ENCODE data around the gene PNPLA5. TPM values are rescaled to one million over a fixed set of nuclear protein-coding genes. Genes with fewer than 3 reads are reported as not detected.

Gene PNPLA5
- total RNA-seq, 2 donors from 2014 or later: not detected

GRCh38 chr22:43851058-43851978 lies 40.5 kb downstream of the PNPLA5 start:
- H3K36me3 ChIP-seq: no peaks in the 10 kb centered on the region
- no peak for TF ChIP-seq CTCF (IDR thresholded peaks at IDR 0.05)
- no peaks in the 10 kb centered on the region for H3K9me3 ChIP-seq
- no peak for DNase-seq (ENCODE audit: low spot score)
- ATAC-seq (ENCODE audit: insufficient number of reproducible peaks, low FRiP score, low read depth): no peak
- H3K27ac ChIP-seq: no peak overlapping the region
- H3K27me3 ChIP-seq (replicated peaks; ENCODE audit: insufficient read depth): no peaks in the 10 kb centered on the region
- H3K4me3 ChIP-seq: no peak overlapping the region
- no peaks in the 10 kb centered on the region for H3K4me1 ChIP-seq (ENCODE audit: control insufficient read depth in 1 of 2, low read depth in 2 of 2)

DNA sequence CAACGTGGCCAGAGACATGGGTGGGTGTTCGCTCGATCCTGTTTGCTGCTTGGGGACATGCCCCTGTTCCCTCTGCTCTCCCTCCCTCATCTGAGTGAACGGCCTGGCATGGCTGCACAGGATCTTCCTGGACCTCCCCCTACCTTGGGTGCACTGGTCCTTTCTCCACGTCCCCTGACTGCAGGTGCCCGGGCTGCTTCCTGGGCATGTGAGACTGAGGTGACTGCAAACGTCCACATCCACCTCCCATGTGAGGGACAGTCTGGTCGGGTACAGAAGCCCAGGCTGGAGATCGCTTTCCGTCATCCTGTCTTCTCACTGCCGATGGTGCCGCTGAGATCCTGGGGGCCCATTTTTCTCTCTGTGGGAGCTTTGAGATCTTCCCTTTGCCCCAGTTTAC lies 41.3 kb downstream of the PNPLA5 start:
- DNase-seq (ENCODE audit: low spot score) (no peak), ATAC-seq (ENCODE audit: insufficient number of reproducible peaks, low FRiP score, low read depth) (no peak)
- H3K9me3 ChIP-seq: no peaks in the 10 kb centered on the region
- H3K27ac ChIP-seq: no peak overlapping the region
- H3K36me3 ChIP-seq: no peaks in the 10 kb centered on the region
- TF ChIP-seq CTCF (IDR thresholded peaks at IDR 0.05): no peak
- no peaks in the 10 kb centered on the region for H3K4me1 ChIP-seq (ENCODE audit: control insufficient read depth in 1 of 2, low read depth in 2 of 2)
- H3K27me3 ChIP-seq (replicated peaks; ENCODE audit: insufficient read depth): no peaks in the 10 kb centered on the region
- H3K4me3 ChIP-seq: no peak overlapping the region

GRCh38 chr22:43849731-43850130 lies 42.1 kb downstream of the PNPLA5 start:
- no peaks in the 10 kb centered on the region for H3K36me3 ChIP-seq
- H3K27ac ChIP-seq: no peak overlapping the region
- no peak overlapping the region for H3K4me3 ChIP-seq
- no peaks in the 10 kb centered on the region for H3K4me1 ChIP-seq (ENCODE audit: control insufficient read depth in 1 of 2, low read depth in 2 of 2)
- DNase-seq (ENCODE audit: low spot score) (no peak), ATAC-seq (ENCODE audit: insufficient number of reproducible peaks, low FRiP score, low read depth) (no peak)
- H3K9me3 ChIP-seq: no peaks in the 10 kb centered on the region
- no peaks in the 10 kb centered on the region for H3K27me3 ChIP-seq (replicated peaks; ENCODE audit: insufficient read depth)
- no peak for TF ChIP-seq CTCF (IDR thresholded peaks at IDR 0.05)

DNA sequence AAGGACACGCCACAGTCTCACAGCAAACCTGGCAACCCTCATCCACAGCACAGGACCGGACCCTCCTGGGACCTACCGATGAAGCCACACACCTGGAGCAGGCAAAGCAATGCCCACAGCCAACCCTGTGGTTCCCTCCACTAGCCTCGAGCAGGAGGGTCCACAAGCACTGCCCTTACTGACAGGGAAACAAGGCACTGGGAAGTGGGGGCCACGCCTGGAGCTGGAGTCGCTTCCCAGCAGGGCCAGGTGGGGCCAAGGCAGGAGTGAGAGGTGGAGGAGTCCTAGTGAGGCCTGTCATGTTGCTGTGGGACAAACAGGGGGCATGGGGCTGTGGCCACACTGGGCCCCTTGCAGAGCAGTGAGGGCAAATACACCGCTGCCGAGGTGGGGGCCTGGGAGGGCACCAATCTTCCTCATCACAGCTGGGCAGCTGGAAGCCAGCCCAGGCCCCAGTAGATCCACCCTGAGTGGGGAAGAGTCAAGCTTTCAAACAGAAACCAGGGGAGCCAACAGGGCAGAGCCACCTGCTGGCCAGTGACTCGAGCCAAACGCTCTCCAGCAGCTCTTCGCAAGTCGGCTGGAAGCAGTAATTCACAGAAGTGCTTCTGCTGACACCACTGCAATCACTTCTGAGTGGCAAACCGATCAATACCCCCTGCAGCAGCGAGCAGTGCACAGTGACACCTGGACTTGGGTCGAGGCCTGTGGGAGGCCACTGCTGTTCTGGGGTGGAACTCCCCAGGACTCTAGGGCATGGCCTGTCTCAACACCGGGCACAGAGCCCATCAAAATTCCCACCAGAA lies 43.2 kb downstream of the PNPLA5 start:
- no peak for ATAC-seq (ENCODE audit: insufficient number of reproducible peaks, low FRiP score, low read depth)
- Histone ChIP-seq H3K36me3 (no peaks in the 10 kb centered on the region), H3K4me1 (ENCODE audit: control insufficient read depth in 1 of 2, low read depth in 2 of 2) (no peaks in the 10 kb centered on the region), H3K9me3 (no peaks in the 10 kb centered on the region), H3K27me3 (replicated peaks; ENCODE audit: insufficient read depth) (no peaks in the 10 kb centered on the region), H3K27ac (no peak overlapping the region), H3K4me3 (no peak overlapping the region)
- no peak for TF ChIP-seq CTCF (IDR thresholded peaks at IDR 0.05)
- DNase-seq (ENCODE audit: low spot score): no peak
